ENCODE results near the gene MED4. TPM values are rescaled to one million over a fixed set of nuclear protein-coding genes. Genes with fewer than 3 reads are reported as not detected.

Gene MED4
- total and polyA plus RNA-seq, 8 donors, result 7.0 to 68.3 (median 37.9) TPM

- Histone ChIP-seq H3K4me1 (peaks cover 0 to 14% (median 3%) of the 10 kb centered on the region in 4 donors), H3K27me3 (no peaks in the 10 kb centered on the region), H3K27ac (peak overlapping the region in 3 of 5 donors; percentile 27 to 57 (median 39)), H3K9me3 (no peaks in the 10 kb centered on the region), H3K4me3 (no peak overlapping the region), H3K36me3 (no peaks in the 10 kb centered on the region)
- TF ChIP-seq CTCF (IDR thresholded peaks at IDR 0.05) (no peak), EP300 (IDR thresholded peaks at IDR 0.05) (no peak)
- intact Hi-C loops (cut with DNase I; ENCODE audit: low total_unique reads), result no loop called here
- DNase-seq, result no peak
- 40 to 57% (median 51%) methylated on average over 3 of the region's 3 CpGs for WGBS, 5 donors
These were observed 15.4 kb upstream of the MED4 start for GRCh38 chr13:48110132-48110868.

DNA sequence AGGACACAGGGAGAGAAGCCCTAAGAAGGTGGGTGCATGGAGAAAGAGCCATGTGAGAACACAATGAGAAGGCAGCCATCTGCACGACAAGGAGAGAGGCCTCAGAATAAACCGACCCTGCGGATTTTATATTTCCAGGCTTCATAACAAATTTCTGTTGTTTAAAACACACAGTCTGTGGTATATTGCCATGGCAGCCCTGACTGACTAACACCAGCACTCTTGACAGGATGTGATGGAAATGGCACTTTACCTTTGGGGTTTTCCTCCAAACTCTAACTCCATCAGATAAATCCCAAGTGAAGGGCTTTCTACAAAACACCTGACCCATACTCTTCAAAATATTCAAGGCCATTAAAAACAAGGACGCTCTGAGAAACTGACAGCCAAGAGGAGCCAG, 13.2 kb upstream of the MED4 start:
- Histone ChIP-seq H3K36me3 (no peaks in the 10 kb centered on the region), H3K4me3 (no peak overlapping the region), H3K9me3 (no peaks in the 10 kb centered on the region), H3K4me1 (peaks cover 0 to 14% (median 0%) of the 10 kb centered on the region in 4 donors), H3K27me3 (no peaks in the 10 kb centered on the region), H3K27ac (no peak overlapping the region)
- TF ChIP-seq CTCF (IDR thresholded peaks at IDR 0.05), result no peak
- no peak for TF ChIP-seq POLR2A (IDR thresholded peaks at IDR 0.05)
- TF ChIP-seq POLR2AphosphoS5 (IDR thresholded peaks at IDR 0.05), result no peak
- TF ChIP-seq EP300 (IDR thresholded peaks at IDR 0.05), result no peak
- intact Hi-C loops (cut with DNase I; ENCODE audit: low total_unique reads), result no loop called here
- 64 to 81% (median 77%) methylated on average over 4 of the region's 4 CpGs for WGBS, 5 donors
- DNase-seq, result no peak

DNA sequence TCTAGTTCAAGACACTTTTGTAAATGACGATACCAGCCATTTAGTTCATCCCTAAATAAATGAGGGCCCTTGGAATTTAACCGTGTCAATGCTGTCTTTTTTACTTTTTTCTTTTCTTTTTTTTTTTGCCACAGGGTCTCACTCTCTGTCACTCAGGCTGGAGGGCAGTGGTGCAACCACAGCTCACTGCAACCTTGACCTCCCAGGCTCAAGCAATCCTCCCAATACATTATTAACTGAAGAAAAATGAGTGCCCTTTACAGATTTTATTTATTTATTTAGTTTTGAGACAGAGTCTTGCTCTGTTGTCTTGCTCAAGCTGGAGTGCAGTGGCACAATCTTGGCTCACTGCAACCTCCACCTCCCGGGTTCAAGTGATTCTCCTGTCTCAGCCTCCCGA, 2.9 kb upstream of the MED4 start:
- Histone ChIP-seq H3K27ac (no peak overlapping the region), H3K36me3 (no peaks in the 10 kb centered on the region), H3K9me3 (no peaks in the 10 kb centered on the region), H3K4me1 (peaks cover 12 to 33% (median 16%) of the 10 kb centered on the region in 4 donors), H3K27me3 (no peaks in the 10 kb centered on the region), H3K4me3 (no peak overlapping the region)
- intact Hi-C loops (cut with DNase I; ENCODE audit: low total_unique reads), result loop anchor here (10.0 kb wide), 1 partner anchor 53 kb away; no protein-coding TSS in a partner anchor
- TF ChIP-seq POLR2AphosphoS5 (IDR thresholded peaks at IDR 0.05) (no peak), CTCF (IDR thresholded peaks at IDR 0.05) (no peak), EP300 (IDR thresholded peaks at IDR 0.05) (no peak), POLR2A (IDR thresholded peaks at IDR 0.05) (no peak)
- 87 to 92% (median 90%) methylated on average over 4 of the region's 4 CpGs for WGBS, 5 donors
- no peak for DNase-seq

DNA sequence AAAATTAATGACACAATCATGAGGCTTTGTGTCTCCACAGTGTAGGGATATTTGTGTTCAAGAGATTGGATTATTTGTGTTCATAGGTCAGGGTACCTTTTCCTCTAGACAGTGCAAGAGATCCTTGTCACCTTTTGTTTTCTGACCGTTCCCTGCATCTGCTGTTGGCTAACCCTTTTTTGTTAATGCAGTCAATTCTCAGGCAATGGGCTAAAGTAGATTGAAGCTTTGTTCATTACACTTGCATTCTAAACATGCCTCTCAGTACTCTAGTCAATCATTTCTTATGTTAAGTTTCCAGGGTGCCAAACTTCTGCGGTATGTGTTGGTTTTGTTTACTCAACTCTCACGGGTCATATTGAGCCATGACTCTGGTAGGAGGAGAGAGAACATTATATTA, 1.8 kb upstream of the MED4 start:
- H3K4me1 ChIP-seq, result peaks cover 12 to 44% (median 27%) of the 10 kb centered on the region in 4 donors
- peak in 1 of 2 donors; percentile 36 for DNase-seq

More for the DNA sequence above, 1.8 kb upstream of the MED4 start:
- intact Hi-C loops (cut with DNase I; ENCODE audit: low total_unique reads), result loop anchor here (10.0 kb wide), 1 partner anchor 52 kb away; no protein-coding TSS in a partner anchor
- H3K36me3 ChIP-seq, result no peaks in the 10 kb centered on the region
- H3K4me3 ChIP-seq, result no peak overlapping the region
- TF ChIP-seq POLR2A (IDR thresholded peaks at IDR 0.05), result no peak
- TF ChIP-seq EP300 (IDR thresholded peaks at IDR 0.05), result no peak
- TF ChIP-seq CTCF (IDR thresholded peaks at IDR 0.05), result no peak
- TF ChIP-seq POLR2AphosphoS5 (IDR thresholded peaks at IDR 0.05), result no peak
- H3K9me3 ChIP-seq, result no peaks in the 10 kb centered on the region
- 19 to 39% (median 29%) methylated on average over 3 of the region's 3 CpGs for WGBS, 5 donors
- H3K27ac ChIP-seq, result peak overlapping the region in 1 of 5 donors; percentile 25
- H3K27me3 ChIP-seq, result no peaks in the 10 kb centered on the region
